Measurements from ENCODE around the gene POC1A. TPM values are rescaled to one million over a fixed set of nuclear protein-coding genes. Genes with fewer than 3 reads are reported as not detected.
A peak's percentile ranks its signal among the peaks of the same experiment; 100 is the strongest.

Gene POC1A
- total and polyA plus RNA-seq, 2 of the 8 experiments (the other 6 are each of a cell fraction or from before 2014, with no cell fraction given) = 35.7 to 39.2 TPM

GRCh38 chr3:52175416-52176179, 21.4 kb upstream of the POC1A start:
- Histone ChIP-seq H4K5ac (ENCODE audit: insufficient read length, low read depth, low read length) (no peak overlapping the region), H3K23ac (ENCODE audit: insufficient read length) (no peak overlapping the region), H3K79me1 (ENCODE audit: low read depth, low read length) (no peaks in the 10 kb centered on the region), H3K27ac (ENCODE audit: low read depth, low read length) (no peak overlapping the region), H2BK12ac (ENCODE audit: low read depth, low read length) (no peak overlapping the region; the same call in 1 of the 2 replicates), H4K20me1 (replicated peaks in 1 of 2; ENCODE audit: control insufficient read depth in 1 of 2, insufficient read depth in 2 of 2, low read length in 2 of 2) (no peaks in the 10 kb centered on the region), H3K4me3 (ENCODE audit: extremely low read depth in 1 of 4, insufficient read depth in 2 of 4, low read depth in 3 of 4, low read length in 4 of 4) (no peak overlapping the region), H2BK5ac (ENCODE audit: low read depth, low read length) (peak overlapping the region; percentile 16; the same call in 1 of the 2 replicates), H4K8ac (ENCODE audit: extremely low read depth, insufficient read depth, low read length) (no peak overlapping the region), H3K18ac (ENCODE audit: extremely low read depth, low read length) (no peak overlapping the region), H2AK5ac (ENCODE audit: low read depth, low read length) (no peak overlapping the region), H3K23me2 (ENCODE audit: low read depth, low read length) (no peaks in the 10 kb centered on the region), H2BK15ac (ENCODE audit: low read length) (no peak overlapping the region; the same call in 1 of the 2 replicates), H4K91ac (replicated peaks; ENCODE audit: insufficient read length, low read length) (no peak overlapping the region), H3K14ac (ENCODE audit: insufficient read length) (no peak overlapping the region), H3K4me2 (ENCODE audit: insufficient read depth in 1 of 2, low read depth in 2 of 2, low read length in 2 of 2) (no peak overlapping the region), H3K56ac (replicated peaks; ENCODE audit: insufficient read length, low read depth, low read length) (no peak overlapping the region), H3K4me1 (replicated peaks in 1 of 4; ENCODE audit: control insufficient read depth in 3 of 4, insufficient read depth in 4 of 4, low read length in 3 of 4) (peaks cover 0 to 5% (median 0%) of the 10 kb centered on the region in 4 experiments; a peak in 1 of 7 replicates), H2AFZ (ENCODE audit: low read length) (no peak overlapping the region), H3K9me3 (ENCODE audit: insufficient read depth in 2 of 2, low read depth in 1 of 2, low read length in 1 of 2) (no peaks in the 10 kb centered on the region), H2BK20ac (ENCODE audit: low read length) (no peak overlapping the region), H3K4ac (replicated peaks; ENCODE audit: insufficient read length, low read depth, low read length) (peak overlapping the region; percentile 8), H3K36me3 (ENCODE audit: control insufficient read depth in 2 of 4, insufficient read depth in 4 of 4, low read length in 3 of 4) (no peaks in the 10 kb centered on the region), H3K9ac (replicated peaks in 1 of 4; ENCODE audit: extremely low read depth in 1 of 4, low read depth in 3 of 4, low read length in 3 of 4) (no peak overlapping the region; a peak in 1 of 7 replicates), H3K27me3 (replicated peaks in 1 of 4; ENCODE audit: control insufficient read depth in 3 of 4, extremely low read depth in 1 of 4, insufficient read depth in 3 of 4, low read length in 3 of 4) (no peaks in the 10 kb centered on the region; a peak in 2 of 7 replicates), H3K79me2 (ENCODE audit: control insufficient read depth in 1 of 2, insufficient read depth in 2 of 2, low read length in 2 of 2) (no peaks in the 10 kb centered on the region), H2BK120ac (replicated peaks; ENCODE audit: low read depth, low read length) (no peak overlapping the region)
- FAIRE-seq = no peak
- 80% methylated on average over 14 of the region's 14 CpGs; no CpG with 5 or more reads in 1 of the 2 experiments for WGBS, 2 experiments (ENCODE audit: extremely low coverage in 1 of 2, insufficient coverage in 1 of 2, insufficient read length in 1 of 2, insufficient replicate concordance in 2 of 2, low coverage in 1 of 2, low lambda C conversion rate in 2 of 2, missing lambda C conversion rate in 1 of 2)
- no peak for DNase-seq (ENCODE audit: low read depth in 1 of 2, low spot score in 2 of 2)
- no peak for TF ChIP-seq SUZ12 (IDR thresholded peaks at IDR 0.05; ENCODE audit: low read length)
- TF ChIP-seq GTF2F1 (IDR thresholded peaks at IDR 0.05; ENCODE audit: borderline replicate concordance, low read depth, low read length) = no peak
- TF ChIP-seq ZNF274 (IDR thresholded peaks at IDR 0.05; ENCODE audit: borderline replicate concordance, extremely low read depth, low read length) = no peak
- TF ChIP-seq FOSL1 (IDR thresholded peaks at IDR 0.05; ENCODE audit: insufficient read depth, low read depth, low read length) = no peak
- TF ChIP-seq CHD1 (IDR thresholded peaks at IDR 0.05; ENCODE audit: low read depth, low read length) = no peak
- CTCF ChIA-PET (ENCODE audit: partially characterized antibody) = interaction anchor here (0.8 to 2.9 kb wide), 6 partner anchors 10 to 164 kb away, joined by 3 to 10 read pairs (median 4); no protein-coding TSS in a partner anchor
- POLR2A ChIA-PET (ENCODE audit: partially characterized antibody) = interaction anchor here (0.6 to 1.6 kb wide), 5 partner anchors 10 to 180 kb away, joined by 3 to 4 read pairs (median 4); partner anchors contain the start of gene RPL29

Data from H1 (cell line).